Keratinocyte (primary cell): ENCODE data around the gene MOCS3. TPM values are rescaled to one million over a fixed set of nuclear protein-coding genes. Genes with fewer than 3 reads are reported as not detected.

Source experiments
- DNase-seq: peaks from one replicate; pipeline ENCODE4 v3.0.0-alpha.2; 2011; ENCODE audit warnings: low read depth, missing footprints, low spot score
- FAIRE-seq: peaks from 2 replicates; lab custom pipeline; 2011; peaks lifted over from hg19 to GRCh38; lab: Jason Lieb, UNC
- H2AFZ ChIP-seq: 2 replicates; pipeline ENCODE4 v1.6.0; 2012; ENCODE audit warnings: low read length, control low read depth, inconsistent platforms; ENCODE audit not compliant: control insufficient read depth
- H3K27ac ChIP-seq: 2 replicates; pipeline ENCODE4 v1.5.1; 2011; ENCODE audit warnings: low read length; ENCODE audit not compliant: control insufficient read depth, insufficient read depth
- H3K27me3 ChIP-seq: 3 replicates; pipeline ENCODE4 v1.6.0; 2011; ENCODE audit warnings: low read length; ENCODE audit not compliant: control insufficient read depth, insufficient read depth; ENCODE audit errors: extremely low read depth
- H3K36me3 ChIP-seq, 2 experiments: 2 replicates in 1 of 2; 3 replicates in 1 of 2; pipeline ENCODE4 v1.5.1; 2011; ENCODE audit warnings: low read length in 2 of 2, mild to moderate bottlenecking in 1 of 2; ENCODE audit not compliant: control insufficient read depth in 2 of 2, insufficient read depth in 2 of 2; ENCODE audit errors: extremely low read depth in 1 of 2
- H3K4me1 ChIP-seq: 3 replicates; pipeline ENCODE4 v1.5.1; 2011; ENCODE audit warnings: low read length; ENCODE audit not compliant: control insufficient read depth, insufficient read depth; ENCODE audit errors: extremely low read depth
- H3K4me2 ChIP-seq: 3 replicates; pipeline ENCODE4 v1.6.0; 2011; ENCODE audit warnings: low read depth, low read length; ENCODE audit not compliant: control insufficient read depth, insufficient read depth; ENCODE audit errors: extremely low read depth
- H3K4me3 ChIP-seq, 3 experiments: fragments of 200-600 bp in 1 of 3; sonication (generic) in 1 of 3; 2 replicates in 2 of 3; 3 replicates in 1 of 3; pipeline ENCODE4 v1.5.1; 2011 to 2016; ENCODE audit warnings: low read length in 3 of 3, mild to moderate bottlenecking in 3 of 3, control low read depth in 2 of 3, inconsistent platforms in 1 of 3, low read depth in 1 of 3, mixed read lengths in 1 of 3, mixed run types in 1 of 3, moderate library complexity in 1 of 3; ENCODE audit not compliant: control insufficient read depth in 2 of 3, insufficient read depth in 2 of 3; ENCODE audit errors: extremely low read depth in 1 of 3
- H3K79me2 ChIP-seq: 2 replicates; pipeline ENCODE4 v1.6.0; 2012; ENCODE audit warnings: low read length; ENCODE audit not compliant: control insufficient read depth, insufficient read depth
- H3K9ac ChIP-seq: 3 replicates; pipeline ENCODE4 v1.6.0; 2011; ENCODE audit warnings: low read length; ENCODE audit not compliant: control insufficient read depth, insufficient read depth; ENCODE audit errors: extremely low read depth
- H3K9me1 ChIP-seq: 3 replicates; pipeline ENCODE4 v1.6.0; 2011; ENCODE audit warnings: low read length; ENCODE audit not compliant: control insufficient read depth, insufficient read depth; ENCODE audit errors: extremely low read depth
- H3K9me3 ChIP-seq: 2 replicates; pipeline ENCODE4 v1.5.1; 2012; ENCODE audit warnings: low read depth, low read length; ENCODE audit not compliant: control insufficient read depth
- H4K20me1 ChIP-seq: 3 replicates; pipeline ENCODE4 v1.6.0; 2011; ENCODE audit warnings: low read length; ENCODE audit not compliant: control insufficient read depth, insufficient read depth; ENCODE audit errors: extremely low read depth
- CTCF ChIP-seq, 3 experiments: IDR thresholded peaks in 1 of 3; conservative IDR thresholded peaks in 1 of 3; optimal IDR thresholded peaks in 1 of 3; 2 replicates in 2 of 3; 3 replicates in 1 of 3; pipeline versions ENCODE3 to v1.5.1; 2011; ENCODE audit warnings: low read length in 3 of 3, mild to moderate bottlenecking in 3 of 3, moderate library complexity in 2 of 3, control low read depth in 1 of 3, inconsistent platforms in 1 of 3; ENCODE audit not compliant: insufficient read depth in 2 of 3; ENCODE audit errors: extremely low read depth in 1 of 3
- EZH2 ChIP-seq: IDR thresholded peaks from one replicate; pipeline ENCODE4 v1.6.1; 2012; ENCODE audit warnings: inconsistent platforms, mild to moderate bottlenecking, low read length, moderate library complexity
- dilution Hi-C: fragments of 300-500 bp; cut with MboI; formaldehyde crosslinking; loops from one replicate; pipeline ENCODE4 v1.7.0; 2020; ENCODE audit warnings: low sequenced_read_pairs; ENCODE audit not compliant: extremely low pct_ligation_motif_present
- polyA plus RNA-seq, 5 experiments: library from polyadenylated mRNA; depleted of rRNA in 3 of 5; stranded (reverse) in 3 of 5; stranded (forward) in 1 of 5; unstranded in 1 of 5; fragments of >200 nt; gene quantifications; 1 replicate in 1 of 5; 2 replicates in 3 of 5; 3 replicates in 1 of 5; pipeline versions ENCODE4 v1.2.1 to v1.2.3, GENCODE V29; 2011 to 2012; ENCODE audit warnings: missing spikeins in 2 of 5, low read depth in 1 of 5, low replicate concordance in 1 of 5

The MOCS3 gene
- polyA plus RNA-seq, 1 donor (not counting 4 experiments of a cell fraction or from before 2014, with no cell fraction given) = 4.0 TPM

GRCh38 chr20:50931306-50932015 lies 27.2 kb upstream of the MOCS3 start, which contains the start of gene ADNP:
ADNP (minus strand) TSS chr20:50931437; CDS start chr20:50903996, 27,441 bp downstream.
- Histone ChIP-seq H3K9me1 (no peaks in the 10 kb centered on the region), H3K4me3 (peak within 1 kb of the TSS; percentile 64 to 87 (median 86)), H3K79me2 (peaks cover 40% of the 10 kb centered on the region), H3K9me3 (no peaks in the 10 kb centered on the region), H2AFZ (peak within 1 kb of the TSS; percentile 58), H3K4me2 (peak within 1 kb of the TSS; percentile 68), H4K20me1 (no peaks in the 10 kb centered on the region), H3K27ac (peak within 1 kb of the TSS; percentile 94), H3K27me3 (no peaks in the 10 kb centered on the region), H3K4me1 (peaks cover 21% of the 10 kb centered on the region), H3K36me3 (peaks cover 15 to 23% of the 10 kb centered on the region in 2 experiments), H3K9ac (peak within 1 kb of the TSS; percentile 87)
- peak; percentile 58 for DNase-seq
- FAIRE-seq = no peak
- peak; percentile 40 to 73 (median 65) for TF ChIP-seq CTCF (optimal IDR thresholded peaks at IDR 0.05 in 1 of 3, IDR thresholded peaks at IDR 0.05 in 1 of 3, conservative IDR thresholded peaks at IDR 0.05 in 1 of 3; ENCODE audit: extremely low read depth in 1 of 3, insufficient read depth in 2 of 3, low read length in 3 of 3)
- no peak for TF ChIP-seq EZH2
- dilution Hi-C loops = no loop called here

GRCh38 chr20:50932016-50932485 lies 26.6 kb upstream of the MOCS3 start:
- peaks cover 18 to 23% of the 10 kb centered on the region in 2 experiments for H3K36me3 ChIP-seq
- DNase-seq (no peak), FAIRE-seq (no peak)
- TF ChIP-seq CTCF (optimal IDR thresholded peaks at IDR 0.05 in 1 of 3, IDR thresholded peaks at IDR 0.05 in 1 of 3, conservative IDR thresholded peaks at IDR 0.05 in 1 of 3; ENCODE audit: extremely low read depth in 1 of 3, insufficient read depth in 2 of 3, low read length in 3 of 3) = no peak
- H4K20me1 ChIP-seq = no peaks in the 10 kb centered on the region
- H3K27me3 ChIP-seq = no peaks in the 10 kb centered on the region
- peak overlapping the region; percentile 68 for H3K4me2 ChIP-seq
- peak overlapping the region in 2 of 3 experiments; percentile 1 to 86 for H3K4me3 ChIP-seq
- H3K27ac ChIP-seq = peak overlapping the region; percentile 94
- H3K9ac ChIP-seq = peak overlapping the region; percentile 87
- dilution Hi-C loops = no loop called here
- H3K79me2 ChIP-seq = peaks cover 34% of the 10 kb centered on the region
- H3K4me1 ChIP-seq = peaks cover 21% of the 10 kb centered on the region
- H2AFZ ChIP-seq = peak overlapping the region; percentile 58
- no peaks in the 10 kb centered on the region for H3K9me3 ChIP-seq
- H3K9me1 ChIP-seq = no peaks in the 10 kb centered on the region
